ENCODE results near the gene ZNF12.

DNA sequence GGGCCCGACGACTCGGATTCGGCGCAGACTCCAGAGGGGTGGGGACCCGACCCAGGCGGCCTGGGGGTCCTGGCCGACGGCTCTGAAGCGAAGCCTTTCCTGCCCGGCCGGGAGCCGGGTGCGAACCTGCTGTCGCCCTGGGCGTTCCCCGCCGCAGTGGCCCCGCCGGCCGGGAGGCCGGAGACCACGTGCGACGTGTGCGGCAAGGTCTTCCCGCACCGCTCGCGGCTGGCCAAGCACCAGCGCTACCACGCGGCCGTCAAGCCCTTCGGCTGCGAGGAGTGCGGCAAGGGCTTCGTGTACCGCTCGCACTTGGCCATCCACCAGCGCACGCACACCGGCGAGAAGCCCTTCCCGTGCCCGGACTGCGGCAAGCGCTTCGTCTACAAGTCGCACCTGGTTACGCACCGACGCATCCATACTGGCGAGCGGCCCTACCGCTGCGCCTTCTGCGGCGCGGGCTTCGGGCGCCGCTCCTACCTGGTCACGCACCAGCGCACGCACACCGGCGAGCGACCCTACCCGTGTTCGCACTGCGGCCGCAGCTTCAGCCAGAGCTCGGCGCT is 54.2 kb downstream of the ZNF12 start:
- TF ChIP-seq JUND (IDR thresholded peaks at IDR 0.05; ENCODE audit: low read depth, low read length) = no peak
- TF ChIP-seq POU2F2 (IDR thresholded peaks at IDR 0.05; ENCODE audit: borderline replicate concordance, low read depth, low read length) = no peak
- no peak for TF ChIP-seq HDGF (IDR thresholded peaks at IDR 0.05)
- TF ChIP-seq SREBF2 (IDR thresholded peaks at IDR 0.05; ENCODE audit: low read length) = no peak
- TF ChIP-seq, protein P1, sequence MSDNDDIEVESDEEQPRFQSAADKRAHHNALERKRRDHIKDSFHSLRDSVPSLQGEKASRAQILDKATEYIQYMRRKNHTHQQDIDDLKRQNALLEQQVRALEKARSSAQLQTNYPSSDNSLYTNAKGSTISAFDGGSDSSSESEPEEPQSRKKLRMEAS (IDR thresholded peaks at IDR 0.05; ENCODE audit: low read depth, low read length) = no peak

Measured in GM12878 (cell line).